ENCODE measurements around the gene PLCE1.

GRCh38 chr10:94003488-94003887, 9.8 kb downstream of the PLCE1 start:
- TF ChIP-seq CTCF (IDR thresholded peaks at IDR 0.05; ENCODE audit: control extremely low read depth in 1 of 3, insufficient read depth in 1 of 3, low read depth in 1 of 3, low read length in 3 of 3) (no peak), EP300 (IDR thresholded peaks at IDR 0.05; ENCODE audit: borderline replicate concordance in 1 of 2, low read depth in 2 of 2, low read length in 2 of 2) (no peak), CREB1 (IDR thresholded peaks at IDR 0.05) (no peak), GTF2F1 (IDR thresholded peaks at IDR 0.05; ENCODE audit: borderline replicate concordance, low read depth, low read length) (no peak), CHD1 (IDR thresholded peaks at IDR 0.05; ENCODE audit: low read depth, low read length) (no peak), JUND (IDR thresholded peaks at IDR 0.05; ENCODE audit: low read length) (no peak), KDM5A (IDR thresholded peaks at IDR 0.05; ENCODE audit: low read length) (no peak), GABPA (IDR thresholded peaks at IDR 0.05; ENCODE audit: borderline replicate concordance, insufficient read depth, low read length) (no peak)

Data from H1 (cell line).